GM23338 (cell line): ENCODE results near the gene GALNT14. TPM values are rescaled to one million over a fixed set of nuclear protein-coding genes. Genes with fewer than 3 reads are reported as not detected.

ENCODE experiments used
- ATAC-seq: fragments of 200-7000 bp; cut with Tn5 transposase; 3 replicates; pipeline ENCODE4 v1.9.1; 2020
- DNase-seq: peaks from one replicate; pipeline ENCODE4 v3.0.0-alpha.2; 2015; ENCODE audit warnings: low spot score
- H2AFZ ChIP-seq: fragments of 200-600 bp; sonication (generic); 2 replicates; pipeline ENCODE4 v1.8.0; 2016; ENCODE audit warnings: antibody characterized with exemption, mild to moderate bottlenecking, moderate library complexity
- H3F3A ChIP-seq: fragments of 200-600 bp; sonication (generic); replicated peaks from 2 replicates; pipeline ENCODE4 v1.8.0; 2017; ENCODE audit warnings: antibody characterized with exemption, mixed run types, low read depth
- H3K27ac ChIP-seq: fragments of 200-600 bp; sonication (generic); 2 replicates; pipeline ENCODE4 v1.6.1; 2016; ENCODE audit warnings: low read depth
- H3K27me3 ChIP-seq: fragments of 200-600 bp; sonication (generic); 2 replicates; pipeline ENCODE4 v1.8.0; 2016; ENCODE audit warnings: mild to moderate bottlenecking, mixed run types, moderate library complexity; ENCODE audit not compliant: insufficient read depth
- H3K36me3 ChIP-seq: fragments of 200-600 bp; sonication (generic); 2 replicates; pipeline ENCODE4 v1.8.0; 2016; ENCODE audit warnings: mild to moderate bottlenecking; ENCODE audit not compliant: insufficient read depth
- H3K4me1 ChIP-seq: fragments of 200-600 bp; sonication (generic); 2 replicates; pipeline ENCODE4 v1.8.0; 2016; ENCODE audit warnings: mild to moderate bottlenecking, moderate library complexity; ENCODE audit not compliant: insufficient read depth
- H3K4me2 ChIP-seq: fragments of 200-600 bp; sonication (generic); 2 replicates; pipeline ENCODE4 v1.7.1; 2017; ENCODE audit warnings: mixed run types
- H3K4me3 ChIP-seq: fragments of 200-600 bp; sonication (generic); 2 replicates; pipeline ENCODE4 v1.6.1; 2016; ENCODE audit warnings: mixed run types
- H3K79me2 ChIP-seq: fragments of 200-600 bp; sonication (generic); replicated peaks from 2 replicates; pipeline ENCODE4 v1.8.0; 2017; ENCODE audit warnings: mild to moderate bottlenecking; ENCODE audit not compliant: insufficient read depth
- H3K9me2 ChIP-seq: fragments of 200-600 bp; sonication (generic); 2 replicates; pipeline ENCODE4 v1.8.0; 2017; ENCODE audit not compliant: insufficient read depth
- H4K20me1 ChIP-seq: fragments of 200-600 bp; sonication (generic); replicated peaks from 2 replicates; pipeline ENCODE4 v1.8.0; 2017; ENCODE audit warnings: mild to moderate bottlenecking; ENCODE audit not compliant: insufficient read depth
- H3K27ac Mint-ChIP-seq: 2 replicates; pipeline ENCODE4 v1.8.0; 2020; ENCODE audit warnings: inconsistent platforms, mild to moderate bottlenecking, moderate library complexity, mixed read lengths
- H3K27me3 Mint-ChIP-seq: 3 replicates; pipeline ENCODE4 v1.8.0; 2022; ENCODE audit warnings: low read depth, mild to moderate bottlenecking, moderate library complexity, mixed read lengths, inconsistent platforms; ENCODE audit not compliant: insufficient read depth, poor library complexity
- H3K36me3 Mint-ChIP-seq: 3 replicates; pipeline ENCODE4 v1.8.0; 2021; ENCODE audit warnings: low read depth, mild to moderate bottlenecking, inconsistent platforms, moderate library complexity, mixed read lengths
- H3K4me1 Mint-ChIP-seq: 3 replicates; pipeline ENCODE4 v1.8.0; 2020; ENCODE audit warnings: mild to moderate bottlenecking, inconsistent platforms, mixed read lengths
- H3K4me3 Mint-ChIP-seq: 3 replicates; pipeline ENCODE4 v1.8.0; 2021; ENCODE audit warnings: moderate library complexity, mild to moderate bottlenecking, inconsistent platforms, mixed read lengths
- H3K9me3 Mint-ChIP-seq: 3 replicates; pipeline ENCODE4 v1.8.0; 2020; ENCODE audit warnings: moderate library complexity, mild to moderate bottlenecking, inconsistent platforms, mixed read lengths
- CREB1 ChIP-seq: fragments of 250-450 bp; sonication (Bioruptor Pico); IDR thresholded peaks from 2 replicates; pipeline ENCODE4 v1.5.0; 2020; ENCODE audit warnings: low read depth, mild to moderate bottlenecking, moderate library complexity
- EZH2phosphoT487 ChIP-seq: fragments of 200-600 bp; sonication (generic); IDR thresholded peaks from one replicate; pipeline ENCODE4 v1.8.1; 2018; ENCODE audit warnings: antibody characterized with exemption; ENCODE audit not compliant: unreplicated experiment
- JUNB ChIP-seq: IDR thresholded peaks from one replicate; pipeline ENCODE4 v1.6.1; 2016; ENCODE audit warnings: antibody characterized with exemption; ENCODE audit not compliant: unreplicated experiment
- POLR2AphosphoS5 ChIP-seq: IDR thresholded peaks from 2 replicates; pipeline ENCODE4 v1.6.1; 2016; ENCODE audit warnings: antibody characterized with exemption, low read depth
- STAT1 ChIP-seq: IDR thresholded peaks from one replicate; pipeline ENCODE4 v1.6.1; 2016; ENCODE audit warnings: antibody characterized with exemption; ENCODE audit not compliant: unreplicated experiment
- ZNF114 ChIP-seq: fragments of 250-450 bp; sonication (Bioruptor Pico); IDR thresholded peaks from 2 replicates; pipeline ENCODE4 v1.5.0; 2020; ENCODE audit warnings: mild to moderate bottlenecking, moderate library complexity
- ZNF331 ChIP-seq: fragments of 250-450 bp; sonication (Bioruptor Pico); IDR thresholded peaks from 2 replicates; pipeline ENCODE4 v1.5.0; 2020; ENCODE audit warnings: low read depth, mild to moderate bottlenecking, moderate library complexity
- polyA plus RNA-seq: library from polyadenylated mRNA; unstranded; fragments of >200 nt; fragmentation: Nextera tagmentation; extraction: Ambion mirVana; gene quantifications from 2 replicates; pipeline ENCODE4 v1.2.1, GENCODE V29; 2016
- total RNA-seq: library from RNA; depleted of rRNA; stranded (reverse); fragments of >200 nt; shearing (Covaris generic); gene quantifications from 2 replicates; pipeline ENCODE4 v1.2.3, GENCODE V29; 2014
- TF ChIP-seq, protein P1 (sequence below): IDR thresholded peaks from 2 replicates; pipeline ENCODE4 v1.6.1; 2016; ENCODE audit warnings: antibody characterized with exemption
- TF ChIP-seq, protein P2 (sequence below), 2 experiments: fragments of 200-600 bp in 1 of 2; sonication (generic) in 1 of 2; conservative IDR thresholded peaks; 2 replicates each; pipeline versions ENCODE4 v1.5.1 to v1.6.1; 2016 to 2017; ENCODE audit warnings: antibody characterized with exemption in 2 of 2, low read depth in 2 of 2, mild to moderate bottlenecking in 2 of 2, moderate library complexity in 1 of 2
- TF ChIP-seq, protein P3 (sequence below): IDR thresholded peaks from one replicate; pipeline ENCODE4 v1.6.1; 2018; ENCODE audit warnings: antibody characterized with exemption; ENCODE audit not compliant: unreplicated experiment

Gene GALNT14
- total and polyA plus RNA-seq, 2 experiments from 2014 or later, result 5.4 to 7.7 TPM

DNA sequence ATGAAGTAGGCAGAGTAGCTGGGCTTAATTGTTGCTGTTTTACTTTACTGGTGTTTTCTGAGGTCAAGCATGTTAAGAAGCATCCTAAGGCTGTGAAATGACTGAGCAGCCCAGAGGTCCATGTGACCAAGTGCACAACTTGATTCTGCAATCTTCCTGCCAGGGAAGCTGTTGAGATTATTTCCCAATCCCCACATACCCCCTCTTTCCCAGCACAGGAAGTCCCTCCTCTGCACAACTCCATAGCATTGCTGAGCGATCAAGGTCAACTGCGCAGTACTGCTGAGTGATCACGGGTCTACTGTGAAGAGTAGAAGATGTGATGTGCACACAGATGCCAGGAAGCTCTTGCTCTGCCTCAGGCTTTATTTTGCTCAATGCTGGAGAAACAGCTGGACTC is 105.8 kb downstream of the GALNT14 start (continued):
- TF ChIP-seq, protein P1, sequence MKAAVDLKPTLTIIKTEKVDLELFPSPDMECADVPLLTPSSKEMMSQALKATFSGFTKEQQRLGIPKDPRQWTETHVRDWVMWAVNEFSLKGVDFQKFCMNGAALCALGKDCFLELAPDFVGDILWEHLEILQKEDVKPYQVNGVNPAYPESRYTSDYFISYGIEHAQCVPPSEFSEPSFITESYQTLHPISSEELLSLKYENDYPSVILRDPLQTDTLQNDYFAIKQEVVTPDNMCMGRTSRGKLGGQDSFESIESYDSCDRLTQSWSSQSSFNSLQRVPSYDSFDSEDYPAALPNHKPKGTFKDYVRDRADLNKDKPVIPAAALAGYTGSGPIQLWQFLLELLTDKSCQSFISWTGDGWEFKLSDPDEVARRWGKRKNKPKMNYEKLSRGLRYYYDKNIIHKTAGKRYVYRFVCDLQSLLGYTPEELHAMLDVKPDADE, result no peak
- TF ChIP-seq ZNF114 (CRISPR knock-in tag), result no peak
- TF ChIP-seq, protein P2, sequence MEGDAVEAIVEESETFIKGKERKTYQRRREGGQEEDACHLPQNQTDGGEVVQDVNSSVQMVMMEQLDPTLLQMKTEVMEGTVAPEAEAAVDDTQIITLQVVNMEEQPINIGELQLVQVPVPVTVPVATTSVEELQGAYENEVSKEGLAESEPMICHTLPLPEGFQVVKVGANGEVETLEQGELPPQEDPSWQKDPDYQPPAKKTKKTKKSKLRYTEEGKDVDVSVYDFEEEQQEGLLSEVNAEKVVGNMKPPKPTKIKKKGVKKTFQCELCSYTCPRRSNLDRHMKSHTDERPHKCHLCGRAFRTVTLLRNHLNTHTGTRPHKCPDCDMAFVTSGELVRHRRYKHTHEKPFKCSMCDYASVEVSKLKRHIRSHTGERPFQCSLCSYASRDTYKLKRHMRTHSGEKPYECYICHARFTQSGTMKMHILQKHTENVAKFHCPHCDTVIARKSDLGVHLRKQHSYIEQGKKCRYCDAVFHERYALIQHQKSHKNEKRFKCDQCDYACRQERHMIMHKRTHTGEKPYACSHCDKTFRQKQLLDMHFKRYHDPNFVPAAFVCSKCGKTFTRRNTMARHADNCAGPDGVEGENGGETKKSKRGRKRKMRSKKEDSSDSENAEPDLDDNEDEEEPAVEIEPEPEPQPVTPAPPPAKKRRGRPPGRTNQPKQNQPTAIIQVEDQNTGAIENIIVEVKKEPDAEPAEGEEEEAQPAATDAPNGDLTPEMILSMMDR (conservative IDR thresholded peaks at IDR 0.05; ENCODE audit: low read depth in 2 of 2), result no peak
- no peak for TF ChIP-seq POLR2AphosphoS5
- TF ChIP-seq, protein P3, sequence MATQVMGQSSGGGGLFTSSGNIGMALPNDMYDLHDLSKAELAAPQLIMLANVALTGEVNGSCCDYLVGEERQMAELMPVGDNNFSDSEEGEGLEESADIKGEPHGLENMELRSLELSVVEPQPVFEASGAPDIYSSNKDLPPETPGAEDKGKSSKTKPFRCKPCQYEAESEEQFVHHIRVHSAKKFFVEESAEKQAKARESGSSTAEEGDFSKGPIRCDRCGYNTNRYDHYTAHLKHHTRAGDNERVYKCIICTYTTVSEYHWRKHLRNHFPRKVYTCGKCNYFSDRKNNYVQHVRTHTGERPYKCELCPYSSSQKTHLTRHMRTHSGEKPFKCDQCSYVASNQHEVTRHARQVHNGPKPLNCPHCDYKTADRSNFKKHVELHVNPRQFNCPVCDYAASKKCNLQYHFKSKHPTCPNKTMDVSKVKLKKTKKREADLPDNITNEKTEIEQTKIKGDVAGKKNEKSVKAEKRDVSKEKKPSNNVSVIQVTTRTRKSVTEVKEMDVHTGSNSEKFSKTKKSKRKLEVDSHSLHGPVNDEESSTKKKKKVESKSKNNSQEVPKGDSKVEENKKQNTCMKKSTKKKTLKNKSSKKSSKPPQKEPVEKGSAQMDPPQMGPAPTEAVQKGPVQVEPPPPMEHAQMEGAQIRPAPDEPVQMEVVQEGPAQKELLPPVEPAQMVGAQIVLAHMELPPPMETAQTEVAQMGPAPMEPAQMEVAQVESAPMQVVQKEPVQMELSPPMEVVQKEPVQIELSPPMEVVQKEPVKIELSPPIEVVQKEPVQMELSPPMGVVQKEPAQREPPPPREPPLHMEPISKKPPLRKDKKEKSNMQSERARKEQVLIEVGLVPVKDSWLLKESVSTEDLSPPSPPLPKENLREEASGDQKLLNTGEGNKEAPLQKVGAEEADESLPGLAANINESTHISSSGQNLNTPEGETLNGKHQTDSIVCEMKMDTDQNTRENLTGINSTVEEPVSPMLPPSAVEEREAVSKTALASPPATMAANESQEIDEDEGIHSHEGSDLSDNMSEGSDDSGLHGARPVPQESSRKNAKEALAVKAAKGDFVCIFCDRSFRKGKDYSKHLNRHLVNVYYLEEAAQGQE, result no peak
- TF ChIP-seq ZNF331 (CRISPR knock-in tag), result no peak
- no peak for TF ChIP-seq CREB1 (CRISPR knock-in tag)
- TF ChIP-seq JUNB, result no peak
- no peak for TF ChIP-seq EZH2phosphoT487

DNA sequence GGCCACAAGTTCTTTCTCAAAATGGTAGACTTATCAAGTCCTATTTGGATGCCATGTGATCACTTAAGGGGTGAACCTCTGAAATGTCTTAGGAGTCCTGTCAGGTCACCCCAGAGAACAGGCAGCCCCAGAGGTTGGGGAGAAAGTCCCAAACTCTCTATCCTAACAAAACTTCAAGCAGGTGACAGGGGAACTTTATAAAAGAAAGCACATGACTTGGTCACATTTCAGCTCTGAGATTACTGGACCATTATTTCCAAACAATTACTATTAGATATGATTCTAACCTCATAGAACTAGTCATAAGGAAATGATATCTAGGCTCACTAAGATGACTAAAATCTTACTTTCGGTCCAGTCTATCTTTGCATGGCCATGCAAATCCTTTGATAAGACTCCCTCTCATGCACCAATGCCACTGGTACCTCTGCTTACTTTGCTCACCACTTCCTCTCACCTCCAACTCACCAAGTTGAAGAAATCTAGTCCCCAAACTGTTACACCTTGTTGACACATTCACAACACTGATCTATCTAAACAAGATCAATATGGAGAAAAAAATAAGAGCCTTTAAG is 107.0 kb downstream of the GALNT14 start:
- no peaks in the 10 kb centered on the region; the same call in 1 of the 2 replicates for H3K9me2 ChIP-seq
- no peak for DNase-seq
- no peak for TF ChIP-seq EZH2phosphoT487
- TF ChIP-seq ZNF114 (CRISPR knock-in tag), result no peak
- TF ChIP-seq, protein P1, result no peak
- no peak for TF ChIP-seq STAT1
- TF ChIP-seq, protein P3, result no peak

More for the DNA sequence above, 107.0 kb downstream of the GALNT14 start:
- no peak overlapping the region for H3K27ac Mint-ChIP-seq
- no peak overlapping the region for H3K27ac ChIP-seq
- no peak overlapping the region for H3K4me3 Mint-ChIP-seq
- H3K27me3 ChIP-seq, result no peaks in the 10 kb centered on the region
- no peak overlapping the region for H2AFZ ChIP-seq
- peaks cover 8% of the 10 kb centered on the region for H3K27me3 Mint-ChIP-seq
- H3F3A ChIP-seq, result no peaks in the 10 kb centered on the region
- H3K36me3 Mint-ChIP-seq, result no peaks in the 10 kb centered on the region
- no peak for ATAC-seq
- H3K9me3 Mint-ChIP-seq, result peaks cover 6% of the 10 kb centered on the region
- H3K4me2 ChIP-seq, result no peak overlapping the region
- no peaks in the 10 kb centered on the region for H3K4me1 ChIP-seq
- H3K79me2 ChIP-seq, result no peaks in the 10 kb centered on the region
- H3K36me3 ChIP-seq, result no peaks in the 10 kb centered on the region
- no peak overlapping the region for H3K4me3 ChIP-seq
- H3K4me1 Mint-ChIP-seq, result peaks cover 15% of the 10 kb centered on the region
- H4K20me1 ChIP-seq, result no peaks in the 10 kb centered on the region
